ENCODE results near the gene C1QL3. TPM values are rescaled to one million over a fixed set of nuclear protein-coding genes. Genes with fewer than 3 reads are reported as not detected.

The C1QL3 gene
- total RNA-seq, 1 experiment from 2014 or later: 4.0 TPM

- no peak overlapping the region for H3K18ac ChIP-seq (ENCODE audit: insufficient read length, low read depth, low read length)
- H3K27me3 ChIP-seq (ENCODE audit: insufficient read depth, low read length): no peaks in the 10 kb centered on the region
- no peak overlapping the region for H4K8ac ChIP-seq (replicated peaks; ENCODE audit: insufficient read length, low read depth, low read length)
- no peak overlapping the region; a peak in 1 of 7 replicates for H3K27ac Mint-ChIP-seq
- H2BK120ac ChIP-seq (ENCODE audit: low read depth, low read length, poor library complexity, severe bottlenecking): no peak overlapping the region
- H2BK5ac ChIP-seq (ENCODE audit: insufficient read length, low read length): no peak overlapping the region
- no peaks in the 10 kb centered on the region for H3K9me3 ChIP-seq (ENCODE audit: control insufficient read depth, low read depth, low read length)
- H3K4me1 Mint-ChIP-seq: peaks cover 9% of the 10 kb centered on the region in 2 experiments
- no peak overlapping the region for H2AK5ac ChIP-seq (ENCODE audit: insufficient read length, low read length)
- H3K23me2 ChIP-seq (ENCODE audit: insufficient read length, low read depth, low read length, poor library complexity, severe bottlenecking): no peaks in the 10 kb centered on the region
- H3K4me2 ChIP-seq (ENCODE audit: insufficient read depth, insufficient read length, low read length): no peak overlapping the region
- H3K36me3 Mint-ChIP-seq (ENCODE audit: insufficient read depth in 1 of 3, low read depth in 3 of 3): no peaks in the 10 kb centered on the region
- no peak overlapping the region for H4K91ac ChIP-seq (ENCODE audit: insufficient read length, low read depth, low read length)
- H3K27me3 Mint-ChIP-seq (ENCODE audit: low read depth): no peaks in the 10 kb centered on the region
- no peaks in the 10 kb centered on the region for H3K79me2 ChIP-seq (ENCODE audit: insufficient read depth, low read length)
- DNase-seq: no peak
- H3K14ac ChIP-seq (ENCODE audit: insufficient read depth, low read length): no peak overlapping the region
- H3K23ac ChIP-seq (ENCODE audit: insufficient read length, low read depth, low read length): no peak overlapping the region
- no peaks in the 10 kb centered on the region for H4K20me1 ChIP-seq (ENCODE audit: control insufficient read depth, insufficient read depth, insufficient read length)
- WGBS (ENCODE audit: extremely low coverage, insufficient read length, low lambda C conversion rate): no CpG with 5 or more reads among the region's 4 CpGs
- no peak overlapping the region for H3K27ac ChIP-seq (ENCODE audit: insufficient read length, low read depth, low read length)
- no peak overlapping the region for H2BK20ac ChIP-seq (ENCODE audit: low read depth, low read length, poor library complexity, severe bottlenecking)
- H2BK12ac ChIP-seq (ENCODE audit: insufficient read length, low read depth, low read length): no peak overlapping the region
- H3K9ac ChIP-seq (ENCODE audit: extremely low read depth, insufficient read length, low read length): no peak overlapping the region
- no peak overlapping the region for H2BK15ac ChIP-seq (ENCODE audit: low read depth, low read length)
- H3K9me3 Mint-ChIP-seq: no peaks in the 10 kb centered on the region
- no peak overlapping the region for H4K5ac ChIP-seq (ENCODE audit: insufficient read length, low read depth, low read length)
- no peaks in the 10 kb centered on the region for H3K79me1 ChIP-seq (ENCODE audit: insufficient read depth, low read depth, low read length, poor library complexity, severe bottlenecking)
- H3K56ac ChIP-seq (ENCODE audit: insufficient read length, low read depth, low read length): no peak overlapping the region
- H2AFZ ChIP-seq (ENCODE audit: low read length): no peak overlapping the region
- TF ChIP-seq CTCF (conservative IDR thresholded peaks at IDR 0.05): no peak
- H3K4me3 Mint-ChIP-seq: no peak overlapping the region
- H3K4me1 ChIP-seq (ENCODE audit: insufficient read depth, low read length): no peaks in the 10 kb centered on the region
- no peak overlapping the region for H3T11ph ChIP-seq (ENCODE audit: low read length)
- H3K4ac ChIP-seq (ENCODE audit: low read depth, low read length): no peak overlapping the region
These were observed 49.1 kb upstream of the C1QL3 start for GRCh38 chr10:16570731-16571130.

Measured in H9 (cell line).